ENCODE measurements around the gene DGKQ. TPM values are rescaled to one million over a fixed set of nuclear protein-coding genes. Genes with fewer than 3 reads are reported as not detected.

DGKQ gene
- total RNA-seq, 1 donor from 2014 or later: 17.9 TPM

GRCh38 chr4:909131-909571 is 64.2 kb downstream of the DGKQ start:
- Histone ChIP-seq H3K27me3 (ENCODE audit: control insufficient read depth, insufficient read depth, low read length) (no peaks in the 10 kb centered on the region), H3K4me3 (ENCODE audit: low read depth, low read length) (no peak overlapping the region), H3K36me3 (ENCODE audit: control insufficient read depth, insufficient read depth, low read length) (peaks cover 26% of the 10 kb centered on the region)
- no peak for DNase-seq (ENCODE audit: low read depth)
- TF ChIP-seq, protein P1, sequence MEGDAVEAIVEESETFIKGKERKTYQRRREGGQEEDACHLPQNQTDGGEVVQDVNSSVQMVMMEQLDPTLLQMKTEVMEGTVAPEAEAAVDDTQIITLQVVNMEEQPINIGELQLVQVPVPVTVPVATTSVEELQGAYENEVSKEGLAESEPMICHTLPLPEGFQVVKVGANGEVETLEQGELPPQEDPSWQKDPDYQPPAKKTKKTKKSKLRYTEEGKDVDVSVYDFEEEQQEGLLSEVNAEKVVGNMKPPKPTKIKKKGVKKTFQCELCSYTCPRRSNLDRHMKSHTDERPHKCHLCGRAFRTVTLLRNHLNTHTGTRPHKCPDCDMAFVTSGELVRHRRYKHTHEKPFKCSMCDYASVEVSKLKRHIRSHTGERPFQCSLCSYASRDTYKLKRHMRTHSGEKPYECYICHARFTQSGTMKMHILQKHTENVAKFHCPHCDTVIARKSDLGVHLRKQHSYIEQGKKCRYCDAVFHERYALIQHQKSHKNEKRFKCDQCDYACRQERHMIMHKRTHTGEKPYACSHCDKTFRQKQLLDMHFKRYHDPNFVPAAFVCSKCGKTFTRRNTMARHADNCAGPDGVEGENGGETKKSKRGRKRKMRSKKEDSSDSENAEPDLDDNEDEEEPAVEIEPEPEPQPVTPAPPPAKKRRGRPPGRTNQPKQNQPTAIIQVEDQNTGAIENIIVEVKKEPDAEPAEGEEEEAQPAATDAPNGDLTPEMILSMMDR (IDR thresholded peaks at IDR 0.05; ENCODE audit: insufficient read depth, low read length, severe bottlenecking): no peak
- no peak for FAIRE-seq

Other genes starting within 250 kb of the DGKQ start
- gene CPLX1, start 147.4 kb downstream of the DGKQ start, total RNA-seq: not detected in 2 replicates
- 52.9 and 77.1 TPM in 2 replicates for gene GAK, start 41.3 kb downstream of the DGKQ start, total RNA-seq
- 3.4 and 10.9 TPM in 2 replicates for gene TMEM175, start 41.1 kb downstream of the DGKQ start, total RNA-seq
- 2.6 and 4.2 TPM in 2 replicates for gene IDUA, start 13.5 kb upstream of the DGKQ start, total RNA-seq
- gene SLC26A1, start 19.8 kb upstream of the DGKQ start, total RNA-seq: under 0.01 and 0.13 TPM in 2 replicates
- 14.2 and 14.7 TPM in 2 replicates for gene FGFRL1, start 38.1 kb upstream of the DGKQ start, total RNA-seq
- gene RNF212, start 140.0 kb upstream of the DGKQ start, total RNA-seq: under 0.01 and 0.64 TPM in 2 replicates
- gene SPON2, start 199.0 kb upstream of the DGKQ start, total RNA-seq: 5.4 and 6.3 TPM in 2 replicates

All from bronchial epithelial cell (primary cell).